ENCODE data around the gene TMEM220.

The TMEM220 gene

DNA sequence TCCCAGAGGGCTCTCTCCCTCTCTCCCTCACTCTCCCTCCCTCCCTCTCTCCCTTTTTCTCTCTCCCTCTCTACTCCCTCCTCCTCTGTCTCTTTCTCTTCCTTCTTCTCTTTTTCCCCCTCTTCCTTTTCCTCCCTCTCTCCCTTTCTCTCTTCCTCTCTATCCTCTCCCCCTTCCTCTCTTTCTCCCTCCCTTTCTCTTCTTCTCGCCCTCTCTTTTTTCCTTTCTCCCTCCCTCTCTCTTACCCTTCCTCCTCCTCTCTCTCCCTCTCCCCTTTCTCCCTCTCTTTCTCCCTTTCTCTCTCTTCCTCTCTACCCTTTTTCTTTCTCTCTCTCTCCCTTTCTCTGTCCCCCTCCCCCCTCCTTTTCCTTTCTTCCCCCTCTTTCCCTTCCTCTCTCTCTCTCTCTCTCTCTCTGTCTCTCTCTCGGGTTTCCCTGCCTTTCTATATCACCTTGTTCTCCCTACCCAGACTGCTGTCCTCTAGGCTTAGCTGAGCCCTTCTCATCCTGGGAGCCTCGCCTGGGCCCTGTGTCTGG is 25.8 kb upstream of the TMEM220 start:
- H3K27me3 ChIP-seq (ENCODE audit: insufficient read depth, poor library complexity, severe bottlenecking) = no peaks in the 10 kb centered on the region
- DNase-seq (ENCODE audit: low read depth in 1 of 2, low spot score in 1 of 2) = no peak
- H3K4me3 ChIP-seq (replicated peaks; ENCODE audit: insufficient read depth, low read length) = no peak overlapping the region
- H3K27ac ChIP-seq (replicated peaks) = no peak overlapping the region
- no peak for TF ChIP-seq SPI1 (IDR thresholded peaks at IDR 0.05; ENCODE audit: borderline replicate concordance, low read depth)
- TF ChIP-seq POLR2AphosphoS5 (IDR thresholded peaks at IDR 0.05; ENCODE audit: low read depth) = no peak

DNA sequence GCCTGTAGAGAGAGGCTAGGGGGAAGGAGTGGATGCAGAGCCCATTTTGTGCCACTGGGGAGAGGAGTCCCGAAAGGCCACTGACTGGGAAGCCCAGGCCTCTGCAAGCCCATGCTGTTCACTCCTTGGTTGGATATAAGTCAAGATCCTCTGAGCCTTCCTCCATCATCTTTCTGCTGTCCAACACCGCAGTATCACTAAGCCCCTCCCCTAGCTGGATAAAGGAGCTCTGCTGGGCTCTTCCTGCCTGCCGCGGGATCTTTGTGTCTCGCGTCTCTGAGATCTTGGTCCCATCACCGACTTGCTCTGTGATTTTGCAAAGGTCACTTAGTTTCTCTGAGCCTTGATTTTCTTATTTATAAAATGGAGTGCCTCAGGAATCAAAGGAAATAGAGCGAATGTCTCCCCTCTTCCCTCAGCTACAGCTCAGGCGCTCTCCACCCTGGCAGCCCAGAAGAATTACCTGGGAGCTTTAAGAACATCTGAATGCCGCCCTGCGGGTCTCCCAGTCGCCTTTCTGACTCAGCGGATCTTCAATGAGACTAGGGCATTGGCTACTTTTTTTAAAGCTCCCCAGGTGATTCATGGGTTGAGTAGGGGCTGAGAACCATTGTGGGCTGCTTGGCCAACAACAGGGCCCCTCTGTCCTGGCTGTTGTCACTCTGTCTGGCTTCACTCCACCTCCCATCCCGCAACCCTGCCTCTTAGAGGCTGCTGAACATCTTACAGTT is 25.2 kb upstream of the TMEM220 start:
- TF ChIP-seq, protein P1, sequence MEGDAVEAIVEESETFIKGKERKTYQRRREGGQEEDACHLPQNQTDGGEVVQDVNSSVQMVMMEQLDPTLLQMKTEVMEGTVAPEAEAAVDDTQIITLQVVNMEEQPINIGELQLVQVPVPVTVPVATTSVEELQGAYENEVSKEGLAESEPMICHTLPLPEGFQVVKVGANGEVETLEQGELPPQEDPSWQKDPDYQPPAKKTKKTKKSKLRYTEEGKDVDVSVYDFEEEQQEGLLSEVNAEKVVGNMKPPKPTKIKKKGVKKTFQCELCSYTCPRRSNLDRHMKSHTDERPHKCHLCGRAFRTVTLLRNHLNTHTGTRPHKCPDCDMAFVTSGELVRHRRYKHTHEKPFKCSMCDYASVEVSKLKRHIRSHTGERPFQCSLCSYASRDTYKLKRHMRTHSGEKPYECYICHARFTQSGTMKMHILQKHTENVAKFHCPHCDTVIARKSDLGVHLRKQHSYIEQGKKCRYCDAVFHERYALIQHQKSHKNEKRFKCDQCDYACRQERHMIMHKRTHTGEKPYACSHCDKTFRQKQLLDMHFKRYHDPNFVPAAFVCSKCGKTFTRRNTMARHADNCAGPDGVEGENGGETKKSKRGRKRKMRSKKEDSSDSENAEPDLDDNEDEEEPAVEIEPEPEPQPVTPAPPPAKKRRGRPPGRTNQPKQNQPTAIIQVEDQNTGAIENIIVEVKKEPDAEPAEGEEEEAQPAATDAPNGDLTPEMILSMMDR (IDR thresholded peaks at IDR 0.05; ENCODE audit: insufficient read depth, low read length) = no peak
- TF ChIP-seq POLR2AphosphoS5 (IDR thresholded peaks at IDR 0.05; ENCODE audit: low read depth) = no peak
- TF ChIP-seq SPI1 (IDR thresholded peaks at IDR 0.05; ENCODE audit: borderline replicate concordance, low read depth) = no peak
- TF ChIP-seq, protein P2, sequence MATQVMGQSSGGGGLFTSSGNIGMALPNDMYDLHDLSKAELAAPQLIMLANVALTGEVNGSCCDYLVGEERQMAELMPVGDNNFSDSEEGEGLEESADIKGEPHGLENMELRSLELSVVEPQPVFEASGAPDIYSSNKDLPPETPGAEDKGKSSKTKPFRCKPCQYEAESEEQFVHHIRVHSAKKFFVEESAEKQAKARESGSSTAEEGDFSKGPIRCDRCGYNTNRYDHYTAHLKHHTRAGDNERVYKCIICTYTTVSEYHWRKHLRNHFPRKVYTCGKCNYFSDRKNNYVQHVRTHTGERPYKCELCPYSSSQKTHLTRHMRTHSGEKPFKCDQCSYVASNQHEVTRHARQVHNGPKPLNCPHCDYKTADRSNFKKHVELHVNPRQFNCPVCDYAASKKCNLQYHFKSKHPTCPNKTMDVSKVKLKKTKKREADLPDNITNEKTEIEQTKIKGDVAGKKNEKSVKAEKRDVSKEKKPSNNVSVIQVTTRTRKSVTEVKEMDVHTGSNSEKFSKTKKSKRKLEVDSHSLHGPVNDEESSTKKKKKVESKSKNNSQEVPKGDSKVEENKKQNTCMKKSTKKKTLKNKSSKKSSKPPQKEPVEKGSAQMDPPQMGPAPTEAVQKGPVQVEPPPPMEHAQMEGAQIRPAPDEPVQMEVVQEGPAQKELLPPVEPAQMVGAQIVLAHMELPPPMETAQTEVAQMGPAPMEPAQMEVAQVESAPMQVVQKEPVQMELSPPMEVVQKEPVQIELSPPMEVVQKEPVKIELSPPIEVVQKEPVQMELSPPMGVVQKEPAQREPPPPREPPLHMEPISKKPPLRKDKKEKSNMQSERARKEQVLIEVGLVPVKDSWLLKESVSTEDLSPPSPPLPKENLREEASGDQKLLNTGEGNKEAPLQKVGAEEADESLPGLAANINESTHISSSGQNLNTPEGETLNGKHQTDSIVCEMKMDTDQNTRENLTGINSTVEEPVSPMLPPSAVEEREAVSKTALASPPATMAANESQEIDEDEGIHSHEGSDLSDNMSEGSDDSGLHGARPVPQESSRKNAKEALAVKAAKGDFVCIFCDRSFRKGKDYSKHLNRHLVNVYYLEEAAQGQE (IDR thresholded peaks at IDR 0.05; ENCODE audit: insufficient replicate concordance, low read depth) = no peak
- no peak for TF ChIP-seq GABPA (IDR thresholded peaks at IDR 0.05; ENCODE audit: low read depth)
- Histone ChIP-seq H3K27me3 (ENCODE audit: insufficient read depth, poor library complexity, severe bottlenecking) (no peaks in the 10 kb centered on the region), H3K27ac (replicated peaks) (no peak overlapping the region), H3K4me3 (replicated peaks; ENCODE audit: insufficient read depth, low read length) (no peak overlapping the region)
- no peak for DNase-seq (ENCODE audit: low read depth in 1 of 2, low spot score in 1 of 2)

DNA sequence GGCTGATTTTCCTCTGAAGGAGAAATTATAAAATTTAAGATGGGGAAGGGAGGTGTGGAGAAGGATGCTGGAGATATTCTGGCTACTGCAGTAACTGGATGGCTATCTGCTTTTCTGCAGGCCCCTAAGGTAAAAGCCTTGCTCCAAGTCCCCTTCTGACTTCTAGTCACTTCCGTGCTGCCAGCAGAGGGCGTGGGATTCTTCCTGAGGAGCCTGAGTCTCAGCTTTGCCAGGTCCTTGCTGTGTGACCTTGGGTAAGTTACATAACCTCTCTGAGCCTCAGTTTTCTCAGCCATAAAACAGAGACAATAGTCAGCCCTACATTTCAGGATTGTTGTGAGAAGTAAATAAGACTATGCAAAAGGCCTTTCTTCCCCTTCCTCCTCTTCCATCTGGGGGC is 24.3 kb upstream of the TMEM220 start:
- H3K27me3 ChIP-seq (ENCODE audit: insufficient read depth, poor library complexity, severe bottlenecking) = no peaks in the 10 kb centered on the region
- no peak overlapping the region for H3K4me3 ChIP-seq (replicated peaks; ENCODE audit: insufficient read depth, low read length)
- TF ChIP-seq SPI1 (IDR thresholded peaks at IDR 0.05; ENCODE audit: borderline replicate concordance, low read depth) (no peak), POLR2AphosphoS5 (IDR thresholded peaks at IDR 0.05; ENCODE audit: low read depth) (no peak), GABPA (IDR thresholded peaks at IDR 0.05; ENCODE audit: low read depth) (no peak)
- TF ChIP-seq, protein P2 (IDR thresholded peaks at IDR 0.05; ENCODE audit: insufficient replicate concordance, low read depth) = no peak
- TF ChIP-seq, protein P1 (IDR thresholded peaks at IDR 0.05; ENCODE audit: insufficient read depth, low read length) = no peak
- no peak overlapping the region for H3K27ac ChIP-seq (replicated peaks)
- DNase-seq (ENCODE audit: low read depth in 1 of 2, low spot score in 1 of 2) = peak in 1 of 2 experiments; percentile 2

DNA sequence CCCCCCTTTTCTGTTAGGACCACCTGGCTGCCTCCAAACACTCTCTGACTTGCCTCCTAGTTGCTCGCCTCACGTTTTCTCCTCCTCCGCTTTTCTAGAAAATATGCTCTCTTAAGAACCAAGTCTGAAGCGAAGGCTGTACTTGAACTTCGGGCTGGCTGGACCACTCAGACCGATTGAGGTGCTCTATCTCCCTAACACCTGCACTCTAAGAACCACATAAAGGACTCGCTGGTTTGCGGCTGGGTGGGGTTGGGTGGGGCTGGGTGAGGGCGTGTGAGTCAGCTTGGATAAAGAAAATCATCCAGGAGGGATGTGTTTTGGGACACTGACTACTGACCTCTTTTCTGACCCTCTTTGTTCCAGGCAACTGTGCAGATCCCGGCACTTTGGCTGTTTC is 22.9 kb upstream of the TMEM220 start:
- TF ChIP-seq, protein P2 (IDR thresholded peaks at IDR 0.05; ENCODE audit: insufficient replicate concordance, low read depth) = no peak
- TF ChIP-seq, protein P1 (IDR thresholded peaks at IDR 0.05; ENCODE audit: insufficient read depth, low read length) = no peak
- TF ChIP-seq GABPA (IDR thresholded peaks at IDR 0.05; ENCODE audit: low read depth) (no peak), SPI1 (IDR thresholded peaks at IDR 0.05; ENCODE audit: borderline replicate concordance, low read depth) (no peak), POLR2AphosphoS5 (IDR thresholded peaks at IDR 0.05; ENCODE audit: low read depth) (no peak)
- no peaks in the 10 kb centered on the region for H3K27me3 ChIP-seq (ENCODE audit: insufficient read depth, poor library complexity, severe bottlenecking)
- DNase-seq (ENCODE audit: low read depth in 1 of 2, low spot score in 1 of 2) = no peak
- H3K4me3 ChIP-seq (replicated peaks; ENCODE audit: insufficient read depth, low read length) = no peak overlapping the region
- H3K27ac ChIP-seq (replicated peaks) = no peak overlapping the region

Measured in HL-60 (cell line).